GM12865 (cell line): ENCODE data around the gene NANOS2.

Experiments
- DNase-seq: peaks from one replicate; pipeline ENCODE4 v3.0.0; 2010; ENCODE audit warnings: low read depth
- H3K4me3 ChIP-seq: 2 replicates; pipeline ENCODE4 v1.5.1; 2011; ENCODE audit warnings: mild to moderate bottlenecking, low read depth, low read length, control low read depth
- TF ChIP-seq, protein P1 (sequence below): IDR thresholded peaks from 2 replicates; pipeline ENCODE4 v1.5.1; 2011; ENCODE audit warnings: low read length, control low read depth, low read depth, inconsistent platforms; ENCODE audit not compliant: insufficient read depth; ENCODE audit errors: missing control alignments

The NANOS2 gene

GRCh38 chr19:45864629-45865082 is 49.9 kb downstream of the NANOS2 start:
- TF ChIP-seq, protein P1, sequence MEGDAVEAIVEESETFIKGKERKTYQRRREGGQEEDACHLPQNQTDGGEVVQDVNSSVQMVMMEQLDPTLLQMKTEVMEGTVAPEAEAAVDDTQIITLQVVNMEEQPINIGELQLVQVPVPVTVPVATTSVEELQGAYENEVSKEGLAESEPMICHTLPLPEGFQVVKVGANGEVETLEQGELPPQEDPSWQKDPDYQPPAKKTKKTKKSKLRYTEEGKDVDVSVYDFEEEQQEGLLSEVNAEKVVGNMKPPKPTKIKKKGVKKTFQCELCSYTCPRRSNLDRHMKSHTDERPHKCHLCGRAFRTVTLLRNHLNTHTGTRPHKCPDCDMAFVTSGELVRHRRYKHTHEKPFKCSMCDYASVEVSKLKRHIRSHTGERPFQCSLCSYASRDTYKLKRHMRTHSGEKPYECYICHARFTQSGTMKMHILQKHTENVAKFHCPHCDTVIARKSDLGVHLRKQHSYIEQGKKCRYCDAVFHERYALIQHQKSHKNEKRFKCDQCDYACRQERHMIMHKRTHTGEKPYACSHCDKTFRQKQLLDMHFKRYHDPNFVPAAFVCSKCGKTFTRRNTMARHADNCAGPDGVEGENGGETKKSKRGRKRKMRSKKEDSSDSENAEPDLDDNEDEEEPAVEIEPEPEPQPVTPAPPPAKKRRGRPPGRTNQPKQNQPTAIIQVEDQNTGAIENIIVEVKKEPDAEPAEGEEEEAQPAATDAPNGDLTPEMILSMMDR: no peak
- DNase-seq: no peak
- no peak overlapping the region for H3K4me3 ChIP-seq

DNA sequence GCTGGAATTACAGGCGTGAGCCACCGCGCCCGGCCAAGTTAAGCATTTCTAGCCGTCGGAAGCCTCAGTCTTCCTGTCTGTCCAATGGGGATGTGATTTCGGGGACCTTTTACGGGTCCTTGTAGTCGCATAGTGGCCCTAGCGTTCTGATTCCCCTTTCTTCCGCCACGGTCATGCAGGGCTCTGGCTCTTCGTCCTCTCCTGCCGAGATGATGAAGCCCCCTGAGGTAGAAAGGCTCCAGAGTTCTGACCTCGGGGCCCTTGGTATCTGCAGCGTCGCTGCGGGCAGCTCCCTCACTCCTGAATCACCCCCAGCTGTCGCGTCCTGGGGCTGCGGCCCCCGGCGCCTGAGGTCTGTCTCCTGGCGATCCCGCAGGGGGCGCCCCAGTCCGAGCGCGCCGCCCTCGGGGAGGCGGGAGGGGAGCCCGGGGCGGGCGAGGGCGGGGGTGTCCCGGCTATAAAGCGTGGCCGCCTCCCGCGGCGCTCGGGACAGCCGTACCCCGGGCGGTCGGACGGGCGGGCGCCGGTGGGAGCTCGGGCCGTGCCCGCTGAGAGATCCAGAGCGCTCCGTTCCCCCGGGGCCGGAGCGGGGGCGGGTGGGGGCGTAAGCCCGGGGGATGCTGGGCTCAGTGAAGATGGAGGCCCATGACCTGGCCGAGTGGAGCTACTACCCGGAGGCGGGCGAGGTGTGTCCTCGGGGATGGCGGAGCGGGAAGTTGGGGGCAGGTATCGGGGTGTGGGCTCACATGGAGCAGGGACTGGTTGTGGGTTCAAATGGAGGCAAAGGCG is 50.5 kb downstream of the NANOS2 start, which contains the start of gene FOXA3:
Gene FOXA3, plus strand, starts transcription at position 487 of the 789 bp plus-strand sequence. Its CDS starts 131 bp downstream, at position 618.
- TF ChIP-seq, protein P1: peak; percentile 64
- DNase-seq: peak; percentile 69
- peak within 1 kb of the TSS; percentile 64 for H3K4me3 ChIP-seq

- peak overlapping the region; percentile 64 for H3K4me3 ChIP-seq
- no peak for DNase-seq
- TF ChIP-seq, protein P1: no peak
Measured at GRCh38 chr19:45863335-45863839, 51.2 kb downstream of the NANOS2 start.
